ENCODE measurements around the gene FAM163B.
A peak's percentile ranks its signal among the peaks of the same experiment; 100 is the strongest.
"Not testable (repeated sequence)": the region's sequence is repeated elsewhere in the genome, so short reads cannot be mapped to it uniquely, and the experiment has no call there.

FAM163B gene

GRCh38 chr9:133639613-133640012, 30.4 kb upstream of the FAM163B start:
- no peak for DNase-seq

GRCh38 chr9:133638711-133639110, 29.5 kb upstream of the FAM163B start:
- DNase-seq, result no peak

GRCh38 chr9:133638076-133638475, 28.9 kb upstream of the FAM163B start:
- DNase-seq, result no peak

GRCh38 chr9:133637451-133638055, 28.4 kb upstream of the FAM163B start:
- no peak for DNase-seq

GRCh38 chr9:133636902-133637301, 27.7 kb upstream of the FAM163B start:
- DNase-seq, result no peak

GRCh38 chr9:133635533-133636531, 26.6 kb upstream of the FAM163B start, which contains the start of gene DBH:
Gene DBH, plus strand, starts transcription at chr9:133636363. Its CDS starts 9 bp downstream, at chr9:133636372.
- no peak for DNase-seq

GRCh38 chr9:133635098-133635497, 25.9 kb upstream of the FAM163B start:
- DNase-seq, result no peak

GRCh38 chr9:133634081-133634691, 25.0 kb upstream of the FAM163B start:
- DNase-seq, result no peak

GRCh38 chr9:133633681-133634080, 24.5 kb upstream of the FAM163B start:
- DNase-seq, result no peak

GRCh38 chr9:133632806-133633680, 23.9 kb upstream of the FAM163B start:
- no peak for DNase-seq

- no peak for DNase-seq
Measured at GRCh38 chr9:133631111-133631510, 21.9 kb upstream of the FAM163B start.

- no peak for DNase-seq
Measured at GRCh38 chr9:133629221-133630110, 20.3 kb upstream of the FAM163B start.

- DNase-seq, result no peak
Measured at GRCh38 chr9:133628766-133629165, 19.6 kb upstream of the FAM163B start.

- no peak for DNase-seq
Measured at GRCh38 chr9:133627341-133627740, 18.2 kb upstream of the FAM163B start.

GRCh38 chr9:133626008-133626407, 16.8 kb upstream of the FAM163B start:
- DNase-seq, result not testable (repeated sequence)

GRCh38 chr9:133622555-133622954, 13.4 kb upstream of the FAM163B start:
- no peak for DNase-seq

GRCh38 chr9:133621725-133622267, 12.6 kb upstream of the FAM163B start:
- DNase-seq, result no peak

GRCh38 chr9:133619791-133620190, 10.6 kb upstream of the FAM163B start:
- peak; percentile 46 to 50 for DNase-seq

- no peak for DNase-seq
Measured at GRCh38 chr9:133618726-133619125, 9.5 kb upstream of the FAM163B start.

- no peak for DNase-seq
Measured at GRCh38 chr9:133616643-133617405, 7.6 kb upstream of the FAM163B start.

Measured in CD4-positive, alpha-beta T cell treated with Interleukin-4 for 1 hour (primary cell).